GF-D8 (cell line): Measurements from ENCODE around the gene ABHD5.

ENCODE experiments used
- DNase-seq: peaks from one replicate; lab custom pipeline; 2025; lab: John Stamatoyannopoulos, UW

ABHD5 gene

GRCh38 chr3:43757666-43758321 lies 67.1 kb downstream of the ABHD5 start:
- no peak for DNase-seq

- no peak for DNase-seq
These were observed 68.0 kb downstream of the ABHD5 start for GRCh38 chr3:43758592-43759225.

GRCh38 chr3:43759297-43759782 lies 68.6 kb downstream of the ABHD5 start:
- DNase-seq: no peak

GRCh38 chr3:43759938-43760337 lies 69.2 kb downstream of the ABHD5 start:
- DNase-seq: no peak

- DNase-seq: no peak
These were observed 70.2 kb downstream of the ABHD5 start for GRCh38 chr3:43760938-43761337.

GRCh38 chr3:43762451-43762850 lies 71.7 kb downstream of the ABHD5 start:
- no peak for DNase-seq

- no peak for DNase-seq
These were observed 73.3 kb downstream of the ABHD5 start for GRCh38 chr3:43764056-43764455.

GRCh38 chr3:43764471-43764870 lies 73.7 kb downstream of the ABHD5 start:
- no peak for DNase-seq

GRCh38 chr3:43765521-43765971 lies 74.8 kb downstream of the ABHD5 start:
- DNase-seq: no peak

GRCh38 chr3:43766672-43767465 lies 76.1 kb downstream of the ABHD5 start:
- DNase-seq: no peak

- DNase-seq: no peak
These were observed 77.7 kb downstream of the ABHD5 start for GRCh38 chr3:43768381-43768973.

- no peak for DNase-seq
These were observed 78.6 kb downstream of the ABHD5 start for GRCh38 chr3:43769097-43769884.

GRCh38 chr3:43769885-43770425 lies 79.2 kb downstream of the ABHD5 start:
- no peak for DNase-seq

- DNase-seq: no peak
These were observed 79.8 kb downstream of the ABHD5 start for GRCh38 chr3:43770426-43771103.

- DNase-seq: no peak
These were observed 80.9 kb downstream of the ABHD5 start for GRCh38 chr3:43771610-43772009.

- peak; percentile 18 for DNase-seq
These were observed 82.7 kb downstream of the ABHD5 start for GRCh38 chr3:43773273-43774094.

GRCh38 chr3:43774799-43775198 lies 84.1 kb downstream of the ABHD5 start:
- DNase-seq: no peak

GRCh38 chr3:43776101-43776500 lies 85.4 kb downstream of the ABHD5 start:
- DNase-seq: no peak

- no peak for DNase-seq
These were observed 89.1 kb downstream of the ABHD5 start for GRCh38 chr3:43779850-43780249.

GRCh38 chr3:43782541-43782940 lies 91.8 kb downstream of the ABHD5 start:
- DNase-seq: no peak
